ENCODE results near the gene ARMC5. TPM values are rescaled to one million over a fixed set of nuclear protein-coding genes. Genes with fewer than 3 reads are reported as not detected.

The ARMC5 gene, protein sequence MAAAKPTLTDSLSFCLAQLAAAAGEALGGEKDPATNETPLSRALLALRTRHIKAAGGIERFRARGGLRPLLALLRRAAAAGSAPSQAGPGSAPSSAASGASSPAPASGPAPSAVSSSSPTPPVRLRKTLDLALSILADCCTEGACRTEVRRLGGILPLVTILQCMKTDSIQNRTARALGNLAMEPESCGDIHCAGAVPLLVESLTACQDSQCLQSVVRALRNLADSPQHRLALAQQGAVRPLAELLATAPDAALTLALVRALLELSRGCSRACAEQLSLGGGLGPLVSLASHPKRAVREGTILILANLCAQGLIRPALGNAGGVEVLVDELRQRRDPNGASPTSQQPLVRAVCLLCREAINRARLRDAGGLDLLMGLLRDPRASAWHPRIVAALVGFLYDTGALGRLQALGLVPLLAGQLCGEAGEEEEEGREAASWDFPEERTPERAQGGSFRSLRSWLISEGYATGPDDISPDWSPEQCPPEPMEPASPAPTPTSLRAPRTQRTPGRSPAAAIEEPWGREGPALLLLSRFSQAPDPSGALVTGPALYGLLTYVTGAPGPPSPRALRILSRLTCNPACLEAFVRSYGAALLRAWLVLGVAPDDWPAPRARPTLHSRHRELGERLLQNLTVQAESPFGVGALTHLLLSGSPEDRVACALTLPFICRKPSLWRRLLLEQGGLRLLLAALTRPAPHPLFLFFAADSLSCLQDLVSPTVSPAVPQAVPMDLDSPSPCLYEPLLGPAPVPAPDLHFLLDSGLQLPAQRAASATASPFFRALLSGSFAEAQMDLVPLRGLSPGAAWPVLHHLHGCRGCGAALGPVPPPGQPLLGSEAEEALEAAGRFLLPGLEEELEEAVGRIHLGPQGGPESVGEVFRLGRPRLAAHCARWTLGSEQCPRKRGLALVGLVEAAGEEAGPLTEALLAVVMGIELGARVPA
- 7.6 and 8.4 TPM in 2 replicates for total RNA-seq

GRCh38 chr16:31458844-31459686 lies at the start of gene ARMC5:
TSS of gene ARMC5 (plus strand) at chr16:31459501. CDS start at chr16:31459525, 24 bp downstream.

GRCh38 chr16:31428279-31428597 lies 31.1 kb upstream of the ARMC5 start, which contains the start of gene COX6A2:
TSS of gene COX6A2 (minus strand) at chr16:31428360. CDS start at chr16:31428325, 35 bp downstream.

GRCh38 chr16:31471875-31472708 lies 12.8 kb downstream of the ARMC5 start, which contains the start of gene TGFB1I1:
TSS of gene TGFB1I1 (plus strand) at chr16:31472152. CDS start at chr16:31472189, 37 bp downstream.

DNA sequence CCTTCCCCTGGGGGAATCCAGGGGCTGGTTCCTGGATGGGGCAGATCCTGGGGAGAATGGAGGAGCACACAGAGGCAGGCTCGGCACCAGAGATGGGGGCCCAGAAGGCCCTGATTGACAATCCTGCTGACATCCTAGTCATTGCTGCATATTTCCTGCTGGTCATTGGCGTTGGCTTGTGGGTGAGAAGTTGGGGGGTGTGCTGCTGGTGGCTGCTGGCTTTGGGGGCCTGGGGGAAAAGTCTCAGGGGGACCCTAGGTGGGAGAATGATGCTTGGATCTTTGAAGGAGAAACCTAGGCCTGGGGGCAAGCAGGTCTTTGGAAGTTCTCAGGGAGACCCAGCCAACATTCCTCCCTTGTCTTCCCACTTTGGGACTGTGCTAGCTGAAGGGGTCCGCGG lies 23.8 kb downstream of the ARMC5 start, which contains the start of gene SLC5A2:
Gene SLC5A2 (plus strand): TSS at position 43 of the 400 bp plus-strand sequence. CDS start 14 bp downstream, at position 57.

DNA sequence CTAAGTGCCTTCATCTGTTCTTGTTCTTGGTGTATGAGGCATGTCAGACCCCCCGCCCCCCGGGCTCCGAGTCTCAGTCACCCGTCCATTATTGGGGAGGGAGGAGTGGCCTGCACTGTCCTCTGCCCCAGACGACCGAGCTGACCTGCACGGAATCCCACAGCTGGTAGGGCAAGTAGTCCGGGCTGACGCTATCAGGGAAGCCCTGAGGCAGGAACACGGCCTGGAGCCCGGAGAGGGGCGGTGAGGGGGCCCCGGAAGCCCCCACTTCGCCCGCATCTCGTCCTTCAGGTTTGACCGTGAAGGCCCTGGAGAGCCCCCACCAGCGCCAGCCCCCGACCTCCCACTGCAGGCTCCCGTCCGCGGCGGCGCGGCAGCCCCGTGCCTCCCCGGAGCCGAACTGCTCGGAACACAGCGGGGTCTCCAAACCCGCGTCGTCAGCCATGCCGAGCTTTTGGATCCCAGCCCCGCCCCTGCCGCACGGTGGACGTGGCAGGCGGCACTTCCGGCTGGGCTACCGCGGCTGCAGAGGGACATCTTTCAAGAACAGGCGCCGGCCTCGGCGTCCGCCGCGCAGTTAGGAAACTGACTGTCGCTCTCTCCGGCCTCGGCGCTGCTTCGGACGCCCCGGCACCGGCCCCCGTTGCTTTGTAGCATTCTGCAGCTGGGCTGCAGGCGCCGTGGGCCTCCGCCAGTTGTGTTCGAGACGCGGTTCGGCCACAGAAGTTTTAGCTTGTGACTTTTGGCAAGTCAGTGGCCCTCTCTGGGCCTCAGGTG lies 48.8 kb downstream of the ARMC5 start, which contains the start of gene RUSF1:
Gene RUSF1 (minus strand): TSS at position 463 of the 777 bp plus-strand sequence. CDS start 18 bp downstream, at position 445.

Other genes starting within 250 kb of the ARMC5 start
- gene TRIM72, start 245.4 kb upstream of the ARMC5 start, total RNA-seq, result not detected in 2 replicates
- not detected in 2 replicates for gene PYDC1, start 242.4 kb upstream of the ARMC5 start, total RNA-seq
- gene ITGAM, start 199.5 kb upstream of the ARMC5 start, total RNA-seq, result not detected in 2 replicates
- 0.86 and 1.9 TPM in 2 replicates for gene ITGAX, start 104.3 kb upstream of the ARMC5 start, total RNA-seq
- gene ITGAD, start 66.2 kb upstream of the ARMC5 start, total RNA-seq, result not detected in 2 replicates
- not detected in 2 replicates for gene COX6A2, start 31.1 kb upstream of the ARMC5 start, total RNA-seq
- gene ZNF843, start 16.7 kb upstream of the ARMC5 start, total RNA-seq, result 0.29 and 0.71 TPM in 2 replicates
- 137 and 162 TPM in 2 replicates for gene TGFB1I1, start 12.7 kb downstream of the ARMC5 start, total RNA-seq
- not detected in 2 replicates for gene SLC5A2, start 23.6 kb downstream of the ARMC5 start, total RNA-seq
- 66.6 and 92.8 TPM in 2 replicates for gene RUSF1, start 48.9 kb downstream of the ARMC5 start, total RNA-seq
- gene AHSP, start 68.4 kb downstream of the ARMC5 start, total RNA-seq, result not detected in 2 replicates

Measured in myometrial cell (primary cell).